Stimulated activated CD4-positive, alpha-beta T cell treated with anti-CD3 and anti-CD28 coated beads, Interleukin-2, amount 100 ng/mL, for 48 hours (primary cell): ENCODE results near the gene MOB1B.
"Not testable (repeated sequence)": the region's sequence is repeated elsewhere in the genome, so short reads cannot be mapped to it uniquely, and the experiment has no call there.

Experiments
- DNase-seq, 2 donors: peaks; one replicate each; pipeline ENCODE4 v3.0.0-alpha.2; 2020

The MOB1B gene

GRCh38 chr4:71011451-71011850 lies 109.3 kb downstream of the MOB1B start:
- no peak for DNase-seq

- not testable (repeated sequence) for DNase-seq
These were observed 115.2 kb downstream of the MOB1B start for GRCh38 chr4:71017391-71017790.

GRCh38 chr4:71020611-71021010 lies 118.4 kb downstream of the MOB1B start:
- DNase-seq, result no peak

- no peak for DNase-seq
These were observed 123.5 kb downstream of the MOB1B start for GRCh38 chr4:71025654-71026053.

- DNase-seq, result no peak
These were observed 123.9 kb downstream of the MOB1B start for GRCh38 chr4:71026086-71026485.

- DNase-seq, result no peak
These were observed 125.4 kb downstream of the MOB1B start for GRCh38 chr4:71027611-71028010.

GRCh38 chr4:71029504-71029903 lies 127.3 kb downstream of the MOB1B start:
- DNase-seq, result no peak

GRCh38 chr4:71032106-71032505 lies 129.9 kb downstream of the MOB1B start:
- not testable (repeated sequence) for DNase-seq
